Esophagus muscularis mucosa (tissue), 4 donors: ENCODE measurements around the gene SLC28A1. TPM values are rescaled to one million over a fixed set of nuclear protein-coding genes. Genes with fewer than 3 reads are reported as not detected.

Experiments
- DNase-seq: peaks from one replicate; pipeline ENCODE4 v3.0.0-alpha.2; 2017; ENCODE audit errors: extremely low spot score
- H3K27ac ChIP-seq, 4 donors: fragments of 200-600 bp; sonication (generic); replicated peaks in 1 of 4; 1 replicate in 3 of 4; 2 replicates in 1 of 4; pipeline ENCODE4 v1.5.1; 2016 to 2019; ENCODE audit warnings: mild to moderate bottlenecking in 1 of 4
- H3K27me3 ChIP-seq, 4 donors: fragments of 200-600 bp; sonication (generic); one replicate each; pipeline versions ENCODE4 v1.5.1 to v1.6.0; 2016 to 2019
- H3K36me3 ChIP-seq, 4 donors: fragments of 200-600 bp; sonication (generic); one replicate each; pipeline ENCODE4 v1.5.1; 2016 to 2019
- H3K4me1 ChIP-seq, 4 donors: fragments of 200-600 bp; sonication (generic); one replicate each; pipeline ENCODE4 v1.5.1; 2016 to 2019
- H3K4me3 ChIP-seq, 4 donors: fragments of 200-600 bp; sonication (generic); 1 replicate in 2 of 4; 2 replicates in 2 of 4; pipeline ENCODE4 v1.5.1; 2016 to 2019; ENCODE audit warnings: mild to moderate bottlenecking in 4 of 4, moderate library complexity in 1 of 4
- H3K9me3 ChIP-seq, 4 donors: fragments of 200-600 bp; sonication (generic); 1 replicate in 3 of 4; 2 replicates in 1 of 4; pipeline ENCODE4 v1.5.1; 2016 to 2019
- CTCF ChIP-seq, 3 experiments: fragments of 200-600 bp in 2 of 3; fragments of 450-650 bp in 1 of 3; sonication (generic) in 2 of 3; IDR thresholded peaks; one replicate each; pipeline ENCODE4 v1.5.1; 2017 to 2019; ENCODE audit warnings: antibody characterized with exemption in 3 of 3, mild to moderate bottlenecking in 2 of 3, moderate library complexity in 1 of 3
- EP300 ChIP-seq: sonication (generic); formaldehyde crosslinking; IDR thresholded peaks from one replicate; pipeline ENCODE4 v1.6.1; 2017; ENCODE audit warnings: antibody characterized with exemption
- POLR2A ChIP-seq: fragments of 450-650 bp; IDR thresholded peaks from one replicate; pipeline ENCODE4 v1.6.1; 2017; ENCODE audit warnings: antibody characterized with exemption, moderate library complexity, mild to moderate bottlenecking, low read depth
- POLR2AphosphoS5 ChIP-seq, 2 donors: sonication (generic); formaldehyde crosslinking; IDR thresholded peaks; one replicate each; pipeline ENCODE4 v1.6.1; 2017; ENCODE audit warnings: antibody characterized with exemption in 2 of 2
- WGBS: methylation state at CpG from one replicate; pipeline ENCODE4 v1.1.5; 2018; 5-methylcytosine and 5-hydroxymethylcytosine counted together
- intact Hi-C: fragments of 100-400 bp; cut with DNase I; formaldehyde crosslinking; loops from one replicate; pipeline ENCODE4 v1.15.1; 2023
- total RNA-seq, 4 donors: library from RNA; depleted of rRNA; stranded (reverse); fragments of >200 nt; gene quantifications; one replicate each; pipeline versions ENCODE4 v1.1.0 to v1.2.1, GENCODE V29; 2016

SLC28A1 gene
- total RNA-seq, 4 donors from 2014 or later, result 0.23 TPM; not detected in 3

GRCh38 chr15:84855136-84855535 is 29.3 kb upstream of the SLC28A1 start:
- 80% methylated on average over 9 of the region's 9 CpGs for WGBS
- TF ChIP-seq POLR2A, result no peak
- TF ChIP-seq EP300, result no peak
- no peak for TF ChIP-seq CTCF (IDR thresholded peaks at IDR 0.05)
- no peak for TF ChIP-seq POLR2AphosphoS5 (IDR thresholded peaks at IDR 0.05)
- no peak overlapping the region for H3K27ac ChIP-seq

GRCh38 chr15:84855765-84856164 is 28.7 kb upstream of the SLC28A1 start:
- DNase-seq, result no peak
- Histone ChIP-seq H3K27ac (no peak overlapping the region), H3K36me3 (peaks cover 4 to 52% (median 41%) of the 10 kb centered on the region in 4 donors), H3K9me3 (no peaks in the 10 kb centered on the region), H3K4me1 (peaks cover 0 to 14% (median 0%) of the 10 kb centered on the region in 4 donors), H3K27me3 (no peaks in the 10 kb centered on the region), H3K4me3 (no peak overlapping the region)
- intact Hi-C loops, result no loop called here
- TF ChIP-seq POLR2A, result no peak
- TF ChIP-seq POLR2AphosphoS5 (IDR thresholded peaks at IDR 0.05), result no peak
- no peak for TF ChIP-seq EP300
- no peak for TF ChIP-seq CTCF (IDR thresholded peaks at IDR 0.05)

More at GRCh38 chr15:84855136-84855535, 29.3 kb upstream of the SLC28A1 start:
- Histone ChIP-seq H3K4me1 (peaks cover 0 to 14% (median 0%) of the 10 kb centered on the region in 4 donors), H3K4me3 (no peak overlapping the region), H3K36me3 (peaks cover 4 to 46% (median 37%) of the 10 kb centered on the region in 4 donors), H3K27me3 (no peaks in the 10 kb centered on the region), H3K9me3 (no peaks in the 10 kb centered on the region)
- no peak for DNase-seq
- intact Hi-C loops, result no loop called here

- Histone ChIP-seq H3K27ac (no peak overlapping the region), H3K9me3 (no peaks in the 10 kb centered on the region), H3K4me3 (no peak overlapping the region), H3K4me1 (peaks cover 0 to 14% (median 0%) of the 10 kb centered on the region in 4 donors), H3K36me3 (peaks cover 4 to 52% (median 41%) of the 10 kb centered on the region in 4 donors), H3K27me3 (no peaks in the 10 kb centered on the region)
- DNase-seq, result no peak
- WGBS, result 98% methylated on average over 9 of the region's 16 CpGs
- TF ChIP-seq POLR2A, result no peak
- no peak for TF ChIP-seq POLR2AphosphoS5 (IDR thresholded peaks at IDR 0.05)
- no peak for TF ChIP-seq EP300
- TF ChIP-seq CTCF (IDR thresholded peaks at IDR 0.05), result no peak
- intact Hi-C loops, result no loop called here
Observed at GRCh38 chr15:84856731-84857417, 27.6 kb upstream of the SLC28A1 start.

GRCh38 chr15:84857418-84858004 is 27.0 kb upstream of the SLC28A1 start:
- no peak for DNase-seq
- TF ChIP-seq POLR2A (no peak), EP300 (no peak), CTCF (IDR thresholded peaks at IDR 0.05) (no peak), POLR2AphosphoS5 (IDR thresholded peaks at IDR 0.05) (no peak)
- intact Hi-C loops, result no loop called here

More at GRCh38 chr15:84857418-84858004, 27.0 kb upstream of the SLC28A1 start:
- Histone ChIP-seq H3K4me3 (no peak overlapping the region), H3K9me3 (no peaks in the 10 kb centered on the region), H3K27me3 (no peaks in the 10 kb centered on the region), H3K36me3 (peaks cover 4 to 53% (median 45%) of the 10 kb centered on the region in 4 donors), H3K27ac (no peak overlapping the region), H3K4me1 (peaks cover 0 to 14% (median 0%) of the 10 kb centered on the region in 4 donors)
- 93% methylated on average over 6 of the region's 15 CpGs for WGBS
